Glutamatergic neuron (in vitro differentiated cells): Measurements from ENCODE around the gene APOL3. TPM values are rescaled to one million over a fixed set of nuclear protein-coding genes. Genes with fewer than 3 reads are reported as not detected.

ENCODE experiments used
- DNase-seq: peaks from one replicate; pipeline ENCODE4 v3.0.0; 2022
- H3K27ac Mint-ChIP-seq: one replicate; pipeline ENCODE4 v1.8.0; 2020; ENCODE audit warnings: mild to moderate bottlenecking, mixed read lengths, inconsistent platforms; ENCODE audit not compliant: unreplicated experiment
- H3K27me3 Mint-ChIP-seq: one replicate; pipeline ENCODE4 v1.8.0; 2020; ENCODE audit warnings: mild to moderate bottlenecking, moderate library complexity, mixed read lengths, inconsistent platforms; ENCODE audit not compliant: unreplicated experiment
- H3K36me3 Mint-ChIP-seq: one replicate; pipeline ENCODE4 v1.8.0; 2020; ENCODE audit warnings: mild to moderate bottlenecking, mixed read lengths, inconsistent platforms; ENCODE audit not compliant: unreplicated experiment
- H3K4me1 Mint-ChIP-seq: one replicate; pipeline ENCODE4 v1.8.0; 2020; ENCODE audit warnings: mild to moderate bottlenecking, low read depth, mixed read lengths, inconsistent platforms; ENCODE audit not compliant: unreplicated experiment
- H3K4me3 Mint-ChIP-seq: one replicate; pipeline ENCODE4 v1.8.0; 2020; ENCODE audit warnings: mild to moderate bottlenecking, mixed read lengths, inconsistent platforms; ENCODE audit not compliant: unreplicated experiment
- H3K9me3 Mint-ChIP-seq: one replicate; pipeline ENCODE4 v1.8.0; 2020; ENCODE audit warnings: mild to moderate bottlenecking, moderate library complexity, mixed read lengths, inconsistent platforms; ENCODE audit not compliant: unreplicated experiment
- CTCF ChIP-seq: fragments of 200-600 bp; sonication (generic); IDR thresholded peaks from one replicate; pipeline ENCODE4 v1.5.0; 2021; ENCODE audit not compliant: partially characterized antibody, unreplicated experiment
- total RNA-seq: library from RNA; stranded (reverse); fragmentation: NEBNext Ultra II Directional; extraction: Animal tissue kit (Norgen Biotek cat#: 25700); gene quantifications from one replicate; pipeline ENCODE4 v1.2.1, GENCODE V29; 2021; ENCODE audit not compliant: unreplicated experiment

APOL3 gene
- total RNA-seq, 1 donor from 2014 or later, result not detected

- peaks cover 2% of the 10 kb centered on the region for H3K9me3 Mint-ChIP-seq
- H3K27me3 Mint-ChIP-seq, result peaks cover 4% of the 10 kb centered on the region
- no peak for TF ChIP-seq CTCF
- DNase-seq, result no peak
- H3K4me3 Mint-ChIP-seq, result no peak overlapping the region
- H3K36me3 Mint-ChIP-seq, result peaks cover 4% of the 10 kb centered on the region
- H3K4me1 Mint-ChIP-seq, result peaks cover 2% of the 10 kb centered on the region
- H3K27ac Mint-ChIP-seq, result no peak overlapping the region
Observed at GRCh38 chr22:36135306-36135980, 25.1 kb downstream of the APOL3 start.

- peaks cover 2% of the 10 kb centered on the region for H3K4me1 Mint-ChIP-seq
- peaks cover 9% of the 10 kb centered on the region for H3K27me3 Mint-ChIP-seq
- no peak for TF ChIP-seq CTCF
- peaks cover 4% of the 10 kb centered on the region for H3K36me3 Mint-ChIP-seq
- no peak overlapping the region for H3K4me3 Mint-ChIP-seq
- H3K9me3 Mint-ChIP-seq, result peaks cover 2% of the 10 kb centered on the region
- H3K27ac Mint-ChIP-seq, result no peak overlapping the region
- no peak for DNase-seq
Observed at GRCh38 chr22:36134182-36134581, 26.4 kb downstream of the APOL3 start.

GRCh38 chr22:36131907-36132306 lies 28.6 kb downstream of the APOL3 start:
- peaks cover 10% of the 10 kb centered on the region for H3K27me3 Mint-ChIP-seq
- no peak for DNase-seq
- no peak for TF ChIP-seq CTCF
- peaks cover 2% of the 10 kb centered on the region for H3K9me3 Mint-ChIP-seq
- peaks cover 2% of the 10 kb centered on the region for H3K4me1 Mint-ChIP-seq
- H3K4me3 Mint-ChIP-seq, result no peak overlapping the region
- H3K36me3 Mint-ChIP-seq, result peaks cover 4% of the 10 kb centered on the region
- no peak overlapping the region for H3K27ac Mint-ChIP-seq

- no peak overlapping the region for H3K4me3 Mint-ChIP-seq
- H3K4me1 Mint-ChIP-seq, result peaks cover 2% of the 10 kb centered on the region
- H3K27me3 Mint-ChIP-seq, result peaks cover 12% of the 10 kb centered on the region
- H3K9me3 Mint-ChIP-seq, result no peaks in the 10 kb centered on the region
- no peak for DNase-seq
- H3K27ac Mint-ChIP-seq, result no peak overlapping the region
- no peaks in the 10 kb centered on the region for H3K36me3 Mint-ChIP-seq
- TF ChIP-seq CTCF, result no peak
Observed at GRCh38 chr22:36129486-36130388, 30.8 kb downstream of the APOL3 start.

- Mint-ChIP-seq H3K4me1 (peaks cover 2% of the 10 kb centered on the region), H3K9me3 (no peaks in the 10 kb centered on the region), H3K36me3 (no peaks in the 10 kb centered on the region), H3K27ac (no peak overlapping the region), H3K4me3 (no peak overlapping the region), H3K27me3 (peaks cover 13% of the 10 kb centered on the region)
- no peak for DNase-seq
- no peak for TF ChIP-seq CTCF
Observed at GRCh38 chr22:36129071-36129470, 31.5 kb downstream of the APOL3 start.
